OCI-LY1 (cell line): ENCODE data around the gene ST6GALNAC4.

Source experiments
- EZH2 ChIP-seq: fragments of 200-600 bp; sonication (generic), shearing (Covaris generic); IDR thresholded peaks from 2 replicates; pipeline ENCODE4 v1.8.0; 2017; ENCODE audit warnings: borderline replicate concordance, mixed run types, mild to moderate bottlenecking, antibody characterized with exemption, low read length, moderate library complexity, mixed read lengths
- TF ChIP-seq, protein P1 (sequence below): fragments of 200-600 bp; sonication (generic), shearing (Covaris generic); IDR thresholded peaks from 2 replicates; pipeline ENCODE4 v1.5.1; 2017; ENCODE audit warnings: mild to moderate bottlenecking, antibody characterized with exemption, low read length, moderate library complexity, mixed read lengths

GRCh38 chr9:127942216-127943010 is 25.6 kb upstream of the ST6GALNAC4 start:
- TF ChIP-seq, protein P1, sequence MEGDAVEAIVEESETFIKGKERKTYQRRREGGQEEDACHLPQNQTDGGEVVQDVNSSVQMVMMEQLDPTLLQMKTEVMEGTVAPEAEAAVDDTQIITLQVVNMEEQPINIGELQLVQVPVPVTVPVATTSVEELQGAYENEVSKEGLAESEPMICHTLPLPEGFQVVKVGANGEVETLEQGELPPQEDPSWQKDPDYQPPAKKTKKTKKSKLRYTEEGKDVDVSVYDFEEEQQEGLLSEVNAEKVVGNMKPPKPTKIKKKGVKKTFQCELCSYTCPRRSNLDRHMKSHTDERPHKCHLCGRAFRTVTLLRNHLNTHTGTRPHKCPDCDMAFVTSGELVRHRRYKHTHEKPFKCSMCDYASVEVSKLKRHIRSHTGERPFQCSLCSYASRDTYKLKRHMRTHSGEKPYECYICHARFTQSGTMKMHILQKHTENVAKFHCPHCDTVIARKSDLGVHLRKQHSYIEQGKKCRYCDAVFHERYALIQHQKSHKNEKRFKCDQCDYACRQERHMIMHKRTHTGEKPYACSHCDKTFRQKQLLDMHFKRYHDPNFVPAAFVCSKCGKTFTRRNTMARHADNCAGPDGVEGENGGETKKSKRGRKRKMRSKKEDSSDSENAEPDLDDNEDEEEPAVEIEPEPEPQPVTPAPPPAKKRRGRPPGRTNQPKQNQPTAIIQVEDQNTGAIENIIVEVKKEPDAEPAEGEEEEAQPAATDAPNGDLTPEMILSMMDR: peak; percentile 91
- TF ChIP-seq EZH2: no peak
